ENCODE measurements around the gene RASA3.

The RASA3 gene

GRCh38 chr13:113947311-113948033 is 185.0 kb downstream of the RASA3 start:
- no peak for FAIRE-seq
- DNase-seq (ENCODE audit: insufficient read length, low spot score), result no peak

GRCh38 chr13:113946409-113947181 is 185.8 kb downstream of the RASA3 start:
- no peak for DNase-seq (ENCODE audit: insufficient read length, low spot score)

GRCh38 chr13:113945857-113946408 is 186.5 kb downstream of the RASA3 start:
- DNase-seq (ENCODE audit: insufficient read length, low spot score), result no peak
- no peak for FAIRE-seq

More at GRCh38 chr13:113946409-113947181, 185.8 kb downstream of the RASA3 start:
- no peak for FAIRE-seq

DNA sequence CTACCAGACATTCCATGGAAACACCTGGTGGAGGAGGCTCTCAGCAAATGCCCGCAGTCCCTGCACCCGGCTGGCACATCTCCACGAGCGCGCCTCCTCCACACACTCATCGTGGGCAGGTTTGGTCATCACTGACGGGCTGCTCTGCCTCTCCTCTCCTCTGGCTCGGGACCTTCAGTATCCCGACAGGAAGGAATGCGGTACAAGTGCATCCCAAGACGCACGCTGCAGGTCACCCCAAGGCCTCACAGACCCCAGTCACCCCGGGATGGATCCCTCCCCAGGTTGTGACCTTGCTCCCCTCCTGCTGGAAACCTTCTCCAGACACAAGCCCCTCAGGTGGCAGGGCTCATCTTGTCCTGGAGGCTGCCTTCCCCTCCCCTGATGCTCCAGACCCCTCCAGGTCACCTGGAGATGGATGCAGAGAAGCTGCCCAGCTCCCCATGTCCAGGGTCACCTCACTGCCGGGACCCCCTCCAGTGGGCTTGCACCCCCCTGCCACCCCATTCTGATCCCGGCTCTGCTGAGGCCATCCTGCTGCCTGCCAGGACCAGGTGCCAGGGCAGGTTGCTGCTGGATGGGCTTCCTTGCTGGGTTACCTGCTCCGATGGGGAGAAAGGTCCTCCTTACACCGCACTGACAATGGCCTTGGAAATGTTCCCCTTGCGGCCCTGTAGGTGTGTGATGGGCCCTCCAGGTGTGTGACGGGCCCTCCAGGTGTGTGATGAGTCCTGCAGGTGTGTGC is 188.4 kb downstream of the RASA3 start:
- FAIRE-seq, result no peak
- DNase-seq (ENCODE audit: insufficient read length, low spot score), result no peak

GRCh38 chr13:113942591-113943103 is 189.8 kb downstream of the RASA3 start:
- no peak for FAIRE-seq
- DNase-seq (ENCODE audit: insufficient read length, low spot score), result no peak

- DNase-seq (ENCODE audit: insufficient read length, low spot score), result no peak
- FAIRE-seq, result no peak
Measured at GRCh38 chr13:113941571-113942191, 190.7 kb downstream of the RASA3 start.

- no peak for FAIRE-seq
- no peak for DNase-seq (ENCODE audit: insufficient read length, low spot score)
Measured at GRCh38 chr13:113939944-113940297, 192.5 kb downstream of the RASA3 start.

- FAIRE-seq (no peak), DNase-seq (ENCODE audit: insufficient read length, low spot score) (no peak)
Measured at GRCh38 chr13:113939129-113939943, 193.1 kb downstream of the RASA3 start.

- FAIRE-seq (no peak), DNase-seq (ENCODE audit: insufficient read length, low spot score) (no peak)
Measured at GRCh38 chr13:113938716-113939115, 193.7 kb downstream of the RASA3 start.

DNA sequence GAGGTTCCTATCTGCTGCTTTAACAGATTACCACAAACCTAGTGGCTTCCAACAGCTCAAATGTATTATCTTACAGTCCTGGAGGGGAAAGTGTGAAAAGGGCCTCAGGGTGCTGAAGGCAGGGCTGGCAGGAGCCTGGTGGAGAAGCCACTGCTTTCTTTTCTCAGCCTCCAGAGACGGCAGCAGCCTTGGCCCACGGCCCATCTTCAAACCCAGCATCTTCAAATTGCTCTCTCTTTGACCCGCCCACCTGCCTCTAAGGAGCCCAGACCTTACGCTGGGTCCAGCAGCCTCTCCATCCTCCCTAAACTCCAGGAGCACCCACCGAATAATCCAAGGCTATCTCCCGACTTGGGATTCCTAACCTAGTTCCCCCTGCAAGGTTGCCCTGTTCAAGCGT is 194.2 kb downstream of the RASA3 start:
- no peak for FAIRE-seq
- no peak for DNase-seq (ENCODE audit: insufficient read length, low spot score)

DNA sequence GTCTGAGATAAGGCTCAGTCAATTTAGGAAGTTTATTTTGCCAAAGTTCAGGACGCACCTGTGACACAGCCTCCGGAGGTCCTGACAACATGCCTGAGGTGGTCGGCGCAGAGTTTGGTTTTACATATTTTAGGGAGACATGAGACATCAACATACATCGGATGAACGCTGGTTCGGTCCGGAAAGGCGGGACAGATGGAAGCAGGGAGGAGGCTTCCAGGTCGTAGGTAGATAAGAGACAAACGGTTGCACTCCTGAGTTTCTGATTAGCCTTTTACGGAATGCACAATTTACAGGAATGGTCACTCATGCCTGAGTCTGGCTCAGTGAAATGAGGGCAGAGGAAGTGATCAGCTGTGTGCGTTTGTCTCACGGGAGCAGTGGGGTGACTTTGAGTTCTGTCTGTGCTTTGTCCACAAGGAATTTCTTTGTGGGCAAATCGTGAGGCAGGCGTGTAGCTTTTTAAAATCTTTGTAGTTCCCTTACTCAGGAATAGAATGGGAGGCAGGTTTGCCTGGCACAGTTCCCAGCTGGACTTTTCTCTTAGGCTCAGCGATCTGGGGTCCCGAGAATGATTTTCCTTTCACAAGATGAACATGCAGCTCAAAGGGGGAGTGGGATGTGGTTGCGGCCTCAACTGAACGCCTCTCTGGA is 194.8 kb downstream of the RASA3 start:
- no peak for DNase-seq (ENCODE audit: insufficient read length, low spot score)
- FAIRE-seq, result no peak

DNA sequence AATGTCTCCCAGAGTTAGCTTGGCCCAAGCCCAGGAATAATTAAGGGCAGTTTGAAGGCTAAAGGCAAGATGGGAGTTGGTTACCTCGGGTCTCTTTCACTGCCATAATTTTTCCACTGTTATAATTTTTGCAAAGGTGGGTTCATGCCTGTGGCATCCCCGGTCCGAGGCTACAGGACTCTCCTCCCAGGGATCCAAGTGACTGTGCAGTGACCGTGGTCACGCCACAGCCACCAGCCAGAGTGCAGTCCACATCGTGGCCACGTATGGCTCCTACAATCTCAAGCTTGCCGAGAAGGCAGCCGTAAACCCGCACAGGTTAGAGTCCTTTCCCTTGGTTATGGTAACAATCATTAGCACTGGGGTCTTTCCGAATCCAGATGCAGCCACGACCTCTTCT is 195.3 kb downstream of the RASA3 start:
- no peak for FAIRE-seq

GRCh38 chr13:113936166-113936965 is 196.1 kb downstream of the RASA3 start:
- DNase-seq (ENCODE audit: insufficient read length, low spot score), result no peak
- FAIRE-seq, result no peak

More for the DNA sequence above, 195.3 kb downstream of the RASA3 start:
- DNase-seq (ENCODE audit: insufficient read length, low spot score), result no peak

DNA sequence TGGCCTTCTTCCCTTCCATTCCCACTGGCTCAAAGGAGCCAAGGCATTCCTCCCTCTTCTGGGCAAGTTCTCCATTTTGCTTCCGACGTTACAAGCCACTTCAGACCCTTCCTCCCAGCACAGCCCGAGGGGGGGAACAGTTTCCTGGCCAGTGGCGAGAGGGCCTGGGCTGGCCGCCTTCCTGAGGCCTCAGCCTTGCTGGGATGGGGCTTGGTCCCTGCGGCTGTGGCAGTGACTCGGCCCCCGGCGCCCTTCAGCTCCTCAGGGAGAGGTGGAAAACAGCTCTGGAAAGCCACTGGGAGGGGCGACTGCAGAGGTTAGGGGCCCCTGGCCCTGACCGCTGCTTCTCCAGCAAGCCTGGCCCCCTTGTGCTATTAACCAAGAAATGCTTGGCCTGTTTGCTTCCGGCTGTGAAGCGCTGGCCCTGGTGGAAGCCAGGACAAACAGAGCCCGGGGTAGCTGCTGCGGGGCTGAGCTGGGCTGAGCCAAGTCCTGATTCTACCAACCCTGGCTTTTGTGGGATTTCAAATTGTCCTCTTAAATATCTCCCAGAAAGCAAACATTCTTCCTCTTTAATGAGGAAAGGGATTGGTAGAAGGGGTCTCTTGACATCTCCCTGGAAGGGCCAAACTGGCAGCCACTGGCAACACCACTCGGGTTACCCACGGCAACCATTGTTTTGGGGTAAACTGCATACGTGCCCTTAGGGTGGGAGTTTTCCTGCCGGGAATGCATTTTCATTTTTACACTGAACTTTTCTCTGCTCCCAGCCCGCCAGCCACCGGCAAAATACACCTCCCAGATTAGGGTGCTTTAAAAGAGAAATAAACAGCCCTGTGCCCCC is 197.2 kb downstream of the RASA3 start:
- FAIRE-seq (no peak), DNase-seq (ENCODE audit: insufficient read length, low spot score) (no peak)

DNA sequence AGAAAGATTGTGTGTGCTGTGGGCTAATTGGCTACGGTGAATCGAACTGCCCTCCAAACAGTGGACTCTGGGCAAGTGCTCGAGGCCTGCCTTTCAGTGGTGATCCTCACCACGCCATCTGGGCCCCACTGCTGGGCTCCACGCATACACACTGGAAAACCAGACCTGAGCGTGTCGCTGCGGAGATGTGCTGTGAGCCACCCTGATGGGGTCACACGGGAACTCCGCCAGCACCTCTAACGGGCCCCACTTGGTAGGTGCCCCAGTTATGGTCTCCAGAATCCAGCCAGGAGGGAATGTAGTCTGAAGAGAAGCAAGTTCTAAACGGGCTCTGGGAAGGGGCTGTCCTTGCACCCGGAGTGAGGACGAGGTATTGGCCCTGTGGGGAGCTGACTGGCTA is 197.8 kb downstream of the RASA3 start:
- DNase-seq (ENCODE audit: insufficient read length, low spot score) (no peak), FAIRE-seq (no peak)

GRCh38 chr13:113933901-113934300 is 198.5 kb downstream of the RASA3 start:
- FAIRE-seq, result no peak
- no peak for DNase-seq (ENCODE audit: insufficient read length, low spot score)

DNA sequence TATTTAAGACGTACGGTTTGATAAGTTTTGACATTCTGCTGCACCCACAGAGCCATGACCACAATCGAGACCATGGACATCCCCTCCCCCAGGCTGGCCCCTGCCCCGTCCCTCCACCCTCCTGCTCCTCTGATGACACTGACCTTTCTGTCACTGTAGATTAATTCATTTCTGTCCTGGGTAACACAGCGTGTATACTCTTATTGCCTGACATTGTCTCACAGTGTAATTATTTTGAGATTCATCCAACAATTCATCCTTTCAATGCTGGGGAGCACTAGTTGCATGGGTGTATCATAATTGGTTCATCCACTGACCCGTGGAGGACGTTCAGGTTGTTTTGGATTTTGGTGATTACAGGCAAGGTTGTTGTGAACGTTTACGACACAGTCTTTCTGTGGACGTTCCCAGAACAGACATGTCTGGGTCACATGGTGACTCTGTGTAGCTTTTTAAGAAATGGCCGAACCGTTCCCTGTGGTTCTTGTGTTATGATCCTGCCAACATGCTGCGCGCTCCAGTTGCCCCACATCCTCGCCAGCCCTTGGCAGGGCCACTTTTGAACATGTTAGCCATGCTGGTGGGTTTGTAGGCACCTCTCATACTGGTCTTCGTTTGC is 200.5 kb downstream of the RASA3 start:
- DNase-seq (ENCODE audit: insufficient read length, low spot score) (no peak), FAIRE-seq (no peak)

Data from HTR-8/SVneo (cell line).